GM20000 (cell line): ENCODE data around the gene PDE7B.

Experiments
- DNase-seq: peaks from one replicate; pipeline ENCODE4 v3.0.0; 2012; ENCODE audit warnings: low spot score
- CTCF ChIP-seq: IDR thresholded peaks from 2 replicates; pipeline ENCODE4 v1.5.1; 2012; ENCODE audit warnings: mild to moderate bottlenecking, control low read depth; ENCODE audit errors: extremely low read depth, missing control alignments

The PDE7B gene

GRCh38 chr6:136148051-136148450 is 296.6 kb downstream of the PDE7B start:
- no peak for DNase-seq
- no peak for TF ChIP-seq CTCF

- no peak for DNase-seq
- no peak for TF ChIP-seq CTCF
These were observed 297.0 kb downstream of the PDE7B start for GRCh38 chr6:136148523-136148922.

GRCh38 chr6:136149311-136149710 is 297.8 kb downstream of the PDE7B start:
- no peak for DNase-seq
- no peak for TF ChIP-seq CTCF

GRCh38 chr6:136150961-136151360 is 299.5 kb downstream of the PDE7B start:
- TF ChIP-seq CTCF = no peak
- DNase-seq = no peak

GRCh38 chr6:136153707-136154375 is 302.3 kb downstream of the PDE7B start:
- no peak for DNase-seq
- no peak for TF ChIP-seq CTCF

GRCh38 chr6:136155191-136155590 is 303.7 kb downstream of the PDE7B start:
- no peak for DNase-seq
- TF ChIP-seq CTCF = no peak

- TF ChIP-seq CTCF = no peak
These were observed 306.2 kb downstream of the PDE7B start for GRCh38 chr6:136157743-136158142.

More at GRCh38 chr6:136157743-136158142, 306.2 kb downstream of the PDE7B start:
- DNase-seq = no peak
